HEK293T (cell line): ENCODE measurements around the gene PPM1H.

Experiments
- BHLHE40 ChIP-seq: fragments of 450-650 bp; IDR thresholded peaks from 2 replicates; pipeline ENCODE4 v1.6.1; 2016; ENCODE audit warnings: mild to moderate bottlenecking, moderate library complexity, borderline replicate concordance
- FOXK2 ChIP-seq: fragments of 450-650 bp; IDR thresholded peaks from 2 replicates; pipeline ENCODE4 v1.6.1; 2016; ENCODE audit warnings: mild to moderate bottlenecking
- FOXM1 ChIP-seq: fragments of 450-650 bp; IDR thresholded peaks from 2 replicates; pipeline ENCODE4 v1.6.1; 2017; ENCODE audit warnings: mild to moderate bottlenecking, borderline replicate concordance
- LEF1 ChIP-seq: fragments of 450-650 bp; IDR thresholded peaks from 2 replicates; pipeline ENCODE4 v1.6.1; 2017; ENCODE audit warnings: mild to moderate bottlenecking, borderline replicate concordance

DNA sequence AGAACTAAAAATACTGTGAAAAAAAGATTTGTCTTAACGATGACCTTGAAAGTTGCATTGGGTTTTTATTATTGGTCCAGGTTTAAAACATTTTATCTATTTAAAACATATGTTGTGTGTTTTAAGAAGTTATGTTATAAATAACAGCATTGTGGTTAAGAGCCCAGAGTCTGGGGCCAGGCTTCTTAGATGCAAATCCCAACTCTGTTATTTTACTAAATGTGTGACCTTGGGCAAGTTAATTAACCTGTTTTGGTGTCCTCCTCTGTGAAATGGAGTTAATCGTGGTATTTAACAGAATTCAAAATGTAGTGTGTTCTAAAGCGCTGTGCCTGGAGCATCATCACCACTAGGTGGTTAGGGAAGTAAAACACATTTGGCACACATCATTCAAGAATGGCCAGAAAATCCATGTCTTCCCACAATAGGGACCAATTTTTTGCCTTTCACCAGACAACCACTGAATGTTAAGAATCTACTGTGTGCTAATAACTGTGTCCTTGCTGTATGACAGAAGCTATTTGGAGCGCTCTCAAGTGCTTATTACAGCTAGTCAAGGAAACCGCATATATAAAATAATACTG, 335.0 kb downstream of the PPM1H start:
- TF ChIP-seq LEF1, result no peak
- no peak for TF ChIP-seq BHLHE40
- no peak for TF ChIP-seq FOXM1
- TF ChIP-seq FOXK2, result no peak
